ENCODE measurements around the gene PDE4B. TPM values are rescaled to one million over a fixed set of nuclear protein-coding genes. Genes with fewer than 3 reads are reported as not detected.

The PDE4B gene
- polyA plus RNA-seq, 1 experiment: 20.6 TPM

GRCh38 chr1:66244429-66244828, 451.7 kb downstream of the PDE4B start:
- DNase-seq (ENCODE audit: low read depth): no peak
- H3K36me3 ChIP-seq (ENCODE audit: control insufficient read depth, insufficient read depth, low read length): no peaks in the 10 kb centered on the region
- TF ChIP-seq CTCF (IDR thresholded peaks at IDR 0.05; ENCODE audit: insufficient read depth, low read depth, low read length): no peak
- CTCF ChIA-PET: interaction anchor here (0.9 to 18.7 kb wide), 7 partner anchors 102 to 527 kb away, joined by 3 to 293 read pairs (median 17); no protein-coding TSS in a partner anchor
- POLR2A ChIA-PET: no interaction called here
- no peak overlapping the region for H3K4me3 ChIP-seq (ENCODE audit: low read depth, low read length)
- H3K27me3 ChIP-seq (ENCODE audit: control insufficient read depth, insufficient read depth, low read length): no peaks in the 10 kb centered on the region

GRCh38 chr1:66245691-66246090, 453.0 kb downstream of the PDE4B start:
- CTCF ChIA-PET: interaction anchor here (0.6 to 18.7 kb wide), 5 partner anchors 12 to 554 kb away, joined by 3 to 293 read pairs (median 6); no protein-coding TSS in a partner anchor
- H3K4me3 ChIP-seq (ENCODE audit: low read depth, low read length): no peak overlapping the region
- H3K36me3 ChIP-seq (ENCODE audit: control insufficient read depth, insufficient read depth, low read length): no peaks in the 10 kb centered on the region
- POLR2A ChIA-PET: no interaction called here
- H3K27me3 ChIP-seq (ENCODE audit: control insufficient read depth, insufficient read depth, low read length): no peaks in the 10 kb centered on the region
- TF ChIP-seq CTCF (IDR thresholded peaks at IDR 0.05; ENCODE audit: insufficient read depth, low read depth, low read length): no peak
- DNase-seq (ENCODE audit: low read depth): no peak

GRCh38 chr1:66246351-66247269, 453.9 kb downstream of the PDE4B start:
- H3K4me3 ChIP-seq (ENCODE audit: low read depth, low read length): no peak overlapping the region
- H3K36me3 ChIP-seq (ENCODE audit: control insufficient read depth, insufficient read depth, low read length): no peaks in the 10 kb centered on the region
- no peak for DNase-seq (ENCODE audit: low read depth)
- no peak for TF ChIP-seq CTCF (IDR thresholded peaks at IDR 0.05; ENCODE audit: insufficient read depth, low read depth, low read length)
- H3K27me3 ChIP-seq (ENCODE audit: control insufficient read depth, insufficient read depth, low read length): no peaks in the 10 kb centered on the region
- CTCF ChIA-PET: interaction anchor here (0.6 to 18.7 kb wide), 8 partner anchors 10 to 479 kb away, joined by 3 to 293 read pairs (median 4); no protein-coding TSS in a partner anchor
- POLR2A ChIA-PET: no interaction called here

- DNase-seq (ENCODE audit: low read depth): no peak
- ChIA-PET POLR2A (no interaction called here), CTCF (interaction anchor here (0.7 to 18.7 kb wide), 7 partner anchors 9 to 478 kb away, joined by 3 to 293 read pairs (median 4); no protein-coding TSS in a partner anchor)
- Histone ChIP-seq H3K36me3 (ENCODE audit: control insufficient read depth, insufficient read depth, low read length) (no peaks in the 10 kb centered on the region), H3K4me3 (ENCODE audit: low read depth, low read length) (no peak overlapping the region), H3K27me3 (ENCODE audit: control insufficient read depth, insufficient read depth, low read length) (no peaks in the 10 kb centered on the region)
- TF ChIP-seq CTCF (IDR thresholded peaks at IDR 0.05; ENCODE audit: insufficient read depth, low read depth, low read length): no peak
Measured at GRCh38 chr1:66247415-66248208, 454.9 kb downstream of the PDE4B start.

GRCh38 chr1:66248257-66248656, 455.6 kb downstream of the PDE4B start:
- no peak overlapping the region for H3K4me3 ChIP-seq (ENCODE audit: low read depth, low read length)
- CTCF ChIA-PET: interaction anchor here (0.7 to 18.7 kb wide), 4 partner anchors 102 to 292 kb away, joined by 3 to 293 read pairs (median 4); no protein-coding TSS in a partner anchor
- no peak for TF ChIP-seq CTCF (IDR thresholded peaks at IDR 0.05; ENCODE audit: insufficient read depth, low read depth, low read length)
- no peaks in the 10 kb centered on the region for H3K36me3 ChIP-seq (ENCODE audit: control insufficient read depth, insufficient read depth, low read length)
- no peaks in the 10 kb centered on the region for H3K27me3 ChIP-seq (ENCODE audit: control insufficient read depth, insufficient read depth, low read length)
- no peak for DNase-seq (ENCODE audit: low read depth)
- POLR2A ChIA-PET: no interaction called here
